Neuronal stem cell (in vitro differentiated cells): Measurements from ENCODE around the gene TNFSF15.

ENCODE experiments used
- DNase-seq: peaks from one replicate; pipeline ENCODE4 v3.0.0-alpha.2; 2013; ENCODE audit warnings: low spot score
- H2AFZ ChIP-seq: one replicate; pipeline ENCODE4 v1.6.1; 2013; ENCODE audit warnings: mild to moderate bottlenecking, low read length, inconsistent platforms
- H2AK5ac ChIP-seq: 2 replicates; pipeline ENCODE4 v1.6.1; 2013; ENCODE audit warnings: low read depth, mild to moderate bottlenecking, inconsistent platforms, low read length, moderate library complexity, mixed read lengths
- H2BK120ac ChIP-seq: 2 replicates; pipeline ENCODE4 v1.6.1; 2013; ENCODE audit warnings: low read depth, mild to moderate bottlenecking, inconsistent platforms, low read length, moderate library complexity, mixed read lengths
- H2BK12ac ChIP-seq: one replicate; pipeline ENCODE4 v1.6.1; 2013; ENCODE audit warnings: low read length, inconsistent platforms
- H2BK15ac ChIP-seq: 2 replicates; pipeline ENCODE4 v1.6.1; 2013; ENCODE audit warnings: mild to moderate bottlenecking, low read length, inconsistent platforms, mixed read lengths
- H2BK5ac ChIP-seq: one replicate; pipeline ENCODE4 v1.6.1; 2013; ENCODE audit warnings: inconsistent platforms, mild to moderate bottlenecking, low read length, moderate library complexity
- H3K14ac ChIP-seq: one replicate; pipeline ENCODE4 v1.6.1; 2013; ENCODE audit warnings: low read length, inconsistent platforms
- H3K18ac ChIP-seq: 2 replicates; pipeline ENCODE4 v1.6.1; 2013; ENCODE audit warnings: low read length, inconsistent platforms
- H3K23ac ChIP-seq: 2 replicates; pipeline ENCODE4 v1.6.1; 2013; ENCODE audit warnings: low read depth, mild to moderate bottlenecking, mixed read lengths, low read length, inconsistent platforms; ENCODE audit not compliant: poor library complexity
- H3K27ac ChIP-seq: replicated peaks from 3 replicates; pipeline ENCODE4 v1.5.1; 2013; ENCODE audit warnings: low read length, inconsistent platforms
- H3K27me3 ChIP-seq, 3 experiments: 2 replicates each; pipeline ENCODE4 v1.6.1; 2013; ENCODE audit warnings: low read length in 3 of 3, mild to moderate bottlenecking in 2 of 3, inconsistent platforms in 1 of 3, low read depth in 1 of 3, mixed read lengths in 1 of 3, moderate library complexity in 1 of 3; ENCODE audit not compliant: control insufficient read depth in 3 of 3, insufficient read depth in 3 of 3
- H3K36me3 ChIP-seq, 2 donors: replicated peaks in 1 of 2; 2 replicates each; pipeline ENCODE4 v1.6.1; 2013; ENCODE audit warnings: low read length in 2 of 2; ENCODE audit not compliant: control insufficient read depth in 2 of 2, insufficient read depth in 2 of 2
- H3K4ac ChIP-seq: 2 replicates; pipeline ENCODE4 v1.6.1; 2013; ENCODE audit warnings: inconsistent platforms, mild to moderate bottlenecking, low read length, moderate library complexity
- H3K4me1 ChIP-seq, 2 donors: 1 replicate in 1 of 2; 2 replicates in 1 of 2; pipeline ENCODE4 v1.6.1; 2013; ENCODE audit warnings: low read length in 2 of 2, low read depth in 1 of 2; ENCODE audit not compliant: control insufficient read depth in 2 of 2, insufficient read depth in 1 of 2
- H3K4me2 ChIP-seq: one replicate; pipeline ENCODE4 v1.6.1; 2013; ENCODE audit warnings: mild to moderate bottlenecking, low read length, inconsistent platforms; ENCODE audit not compliant: insufficient read depth, poor library complexity, severe bottlenecking
- H3K4me3 ChIP-seq, 2 donors: 2 replicates each; pipeline ENCODE4 v1.5.1; 2013; ENCODE audit warnings: low read length in 2 of 2, mild to moderate bottlenecking in 2 of 2, inconsistent platforms in 1 of 2, moderate library complexity in 1 of 2
- H3K79me1 ChIP-seq: one replicate; pipeline ENCODE4 v1.6.1; 2013; ENCODE audit warnings: low read depth, mild to moderate bottlenecking, inconsistent platforms, low read length, moderate library complexity
- H3K9ac ChIP-seq: one replicate; pipeline ENCODE4 v1.6.1; 2013; ENCODE audit warnings: mild to moderate bottlenecking, low read depth, low read length, inconsistent platforms; ENCODE audit not compliant: poor library complexity
- H3K9me3 ChIP-seq, 2 donors: replicated peaks in 1 of 2; 2 replicates each; pipeline versions ENCODE3 to v1.6.1; 2013; ENCODE audit warnings: low read length in 2 of 2, mild to moderate bottlenecking in 2 of 2, inconsistent platforms in 1 of 2, low read depth in 1 of 2, mixed read lengths in 1 of 2, moderate library complexity in 1 of 2; ENCODE audit not compliant: control insufficient read depth in 2 of 2, insufficient read depth in 1 of 2
- H4K8ac ChIP-seq: one replicate; pipeline ENCODE4 v1.6.1; 2013; ENCODE audit warnings: low read depth, mild to moderate bottlenecking, inconsistent platforms, low read length, moderate library complexity
- H4K91ac ChIP-seq: one replicate; pipeline ENCODE4 v1.6.1; 2013; ENCODE audit warnings: low read length, low read depth, mild to moderate bottlenecking, inconsistent platforms; ENCODE audit not compliant: poor library complexity
- WGBS, 2 donors: extraction: QIAGEN DNeasy Blood & Tissue Kit; methylation state at CpG; one replicate each; pipeline ENCODE4 v1.1.7; 2013; ENCODE audit warnings: missing lambda C conversion rate in 2 of 2, mixed read lengths in 1 of 2; ENCODE audit not compliant: insufficient read length in 2 of 2, insufficient replicate concordance in 1 of 2; ENCODE audit errors: extremely low coverage in 2 of 2; 5-methylcytosine and 5-hydroxymethylcytosine counted together

The TNFSF15 gene

GRCh38 chr9:114785866-114786650 lies 19.8 kb downstream of the TNFSF15 start:
- Histone ChIP-seq H3K4me1 (peaks cover 0 to 10% of the 10 kb centered on the region in 2 donors), H3K14ac (no peak overlapping the region), H3K4ac (no peak overlapping the region), H3K4me2 (no peak overlapping the region), H2BK120ac (no peak overlapping the region), H3K27me3 (peaks cover 0 to 6% (median 0%) of the 10 kb centered on the region in 3 experiments), H2AFZ (no peak overlapping the region), H3K23ac (no peak overlapping the region), H2BK12ac (no peak overlapping the region), H3K79me1 (no peaks in the 10 kb centered on the region), H3K9ac (no peak overlapping the region), H3K27ac (no peak overlapping the region), H2BK5ac (no peak overlapping the region), H2AK5ac (no peak overlapping the region), H3K4me3 (no peak overlapping the region), H3K36me3 (no peaks in the 10 kb centered on the region), H3K18ac (no peak overlapping the region), H2BK15ac (no peak overlapping the region), H4K91ac (no peak overlapping the region), H4K8ac (no peak overlapping the region), H3K9me3 (no peaks in the 10 kb centered on the region)
- no CpG with 5 or more reads among the region's 5 CpGs for WGBS, 2 donors
- DNase-seq, result no peak

- no peak overlapping the region for H3K14ac ChIP-seq
- H3K4ac ChIP-seq, result no peak overlapping the region
- no peak overlapping the region for H4K91ac ChIP-seq
- H3K27me3 ChIP-seq, result peaks cover 0 to 6% (median 0%) of the 10 kb centered on the region in 3 experiments
- H3K9me3 ChIP-seq, result no peaks in the 10 kb centered on the region
- H2AFZ ChIP-seq, result no peak overlapping the region
- no peak overlapping the region for H2BK5ac ChIP-seq
- H3K9ac ChIP-seq, result no peak overlapping the region
- H2BK12ac ChIP-seq, result no peak overlapping the region
- DNase-seq, result no peak
- no peaks in the 10 kb centered on the region for H3K79me1 ChIP-seq
- no peak overlapping the region for H3K18ac ChIP-seq
- no peak overlapping the region for H3K23ac ChIP-seq
- H2BK15ac ChIP-seq, result no peak overlapping the region
- no peak overlapping the region for H3K27ac ChIP-seq
- H2AK5ac ChIP-seq, result no peak overlapping the region
- WGBS, 2 donors, result no CpG with 5 or more reads among the region's 6 CpGs
- no peak overlapping the region for H4K8ac ChIP-seq
- H3K36me3 ChIP-seq, result no peaks in the 10 kb centered on the region
- H3K4me1 ChIP-seq, result peaks cover 0 to 8% of the 10 kb centered on the region in 2 donors
- no peak overlapping the region for H3K4me3 ChIP-seq
- no peak overlapping the region for H3K4me2 ChIP-seq
- no peak overlapping the region for H2BK120ac ChIP-seq
Measured at GRCh38 chr9:114784721-114785279, 21.0 kb downstream of the TNFSF15 start.

GRCh38 chr9:114782586-114782985 lies 23.3 kb downstream of the TNFSF15 start:
- Histone ChIP-seq H4K8ac (no peak overlapping the region), H3K27ac (no peak overlapping the region), H2BK120ac (no peak overlapping the region), H3K4me3 (no peak overlapping the region), H4K91ac (no peak overlapping the region), H3K9ac (no peak overlapping the region), H3K79me1 (no peaks in the 10 kb centered on the region), H2BK12ac (no peak overlapping the region), H2BK15ac (no peak overlapping the region), H3K23ac (no peak overlapping the region), H2AFZ (no peak overlapping the region), H3K36me3 (no peaks in the 10 kb centered on the region), H3K4ac (no peak overlapping the region), H3K4me1 (peaks cover 0 to 8% of the 10 kb centered on the region in 2 donors), H2BK5ac (no peak overlapping the region), H3K9me3 (no peaks in the 10 kb centered on the region), H3K18ac (no peak overlapping the region), H3K4me2 (no peak overlapping the region), H2AK5ac (no peak overlapping the region), H3K27me3 (peaks cover 0 to 2% (median 0%) of the 10 kb centered on the region in 3 experiments), H3K14ac (no peak overlapping the region)
- DNase-seq, result no peak

- Histone ChIP-seq H2AK5ac (no peak overlapping the region), H3K9me3 (no peaks in the 10 kb centered on the region), H3K23ac (no peak overlapping the region), H2BK120ac (no peak overlapping the region), H2AFZ (no peak overlapping the region), H3K18ac (no peak overlapping the region), H3K4ac (no peak overlapping the region), H4K91ac (no peak overlapping the region), H3K9ac (no peak overlapping the region), H2BK12ac (no peak overlapping the region), H3K27ac (no peak overlapping the region), H2BK15ac (no peak overlapping the region), H3K4me3 (no peak overlapping the region), H3K27me3 (peaks cover 0 to 2% (median 0%) of the 10 kb centered on the region in 3 experiments), H4K8ac (no peak overlapping the region), H3K36me3 (no peaks in the 10 kb centered on the region), H3K4me1 (no peaks in the 10 kb centered on the region), H3K14ac (no peak overlapping the region), H2BK5ac (no peak overlapping the region), H3K79me1 (no peaks in the 10 kb centered on the region), H3K4me2 (no peak overlapping the region)
- DNase-seq, result no peak
- WGBS, 2 donors, result no CpG with 5 or more reads among the region's 4 CpGs
Measured at GRCh38 chr9:114779352-114779845, 26.4 kb downstream of the TNFSF15 start.
